ENCODE results near the gene LNX1.

Gene LNX1

GRCh38 chr4:53572600-53572994 lies 18.7 kb downstream of the LNX1 start:
- Mint-ChIP-seq H3K27me3 (peaks cover 2% of the 10 kb centered on the region), H3K4me1 (no peaks in the 10 kb centered on the region), H3K36me3 (ENCODE audit: low read depth) (no peaks in the 10 kb centered on the region), H3K4me3 (no peak overlapping the region), H3K27ac (no peak overlapping the region), H3K9me3 (no peaks in the 10 kb centered on the region)
- no peak for DNase-seq
- no peak for ATAC-seq

DNA sequence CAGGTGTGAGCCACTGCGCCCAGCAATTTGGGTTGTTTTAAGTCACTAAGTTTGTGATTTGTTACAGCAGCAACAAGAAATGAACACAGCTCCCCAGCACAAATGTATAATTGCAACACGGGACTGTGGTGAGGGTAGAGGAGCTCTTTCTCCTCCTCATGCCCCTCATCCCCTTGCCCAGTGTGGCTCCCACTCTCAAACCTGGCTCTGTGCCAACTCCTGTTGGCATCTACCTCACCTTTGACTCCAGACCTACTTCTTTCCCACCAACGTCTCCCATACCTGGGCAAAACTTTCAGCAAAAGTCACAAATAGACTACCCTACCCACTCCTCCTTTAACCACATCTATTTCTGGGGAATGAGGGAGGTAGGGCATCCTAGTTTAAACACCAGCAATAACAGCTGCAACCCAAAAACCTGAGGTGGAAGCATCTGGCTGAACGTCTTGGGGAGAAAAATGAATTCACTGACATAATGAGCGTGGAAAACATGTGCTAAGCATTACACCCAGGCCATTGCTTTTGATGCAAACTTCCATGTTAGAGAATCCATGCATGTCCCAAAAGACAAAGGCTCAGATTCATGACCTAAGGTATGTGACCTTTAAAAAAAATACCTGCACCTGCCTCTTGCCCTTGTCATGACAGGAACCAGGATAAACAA lies 19.2 kb downstream of the LNX1 start:
- Mint-ChIP-seq H3K4me1 (no peaks in the 10 kb centered on the region), H3K36me3 (ENCODE audit: low read depth) (no peaks in the 10 kb centered on the region), H3K4me3 (no peak overlapping the region), H3K27ac (no peak overlapping the region), H3K27me3 (peaks cover 2% of the 10 kb centered on the region), H3K9me3 (no peaks in the 10 kb centered on the region)
- ATAC-seq (no peak), DNase-seq (no peak)

DNA sequence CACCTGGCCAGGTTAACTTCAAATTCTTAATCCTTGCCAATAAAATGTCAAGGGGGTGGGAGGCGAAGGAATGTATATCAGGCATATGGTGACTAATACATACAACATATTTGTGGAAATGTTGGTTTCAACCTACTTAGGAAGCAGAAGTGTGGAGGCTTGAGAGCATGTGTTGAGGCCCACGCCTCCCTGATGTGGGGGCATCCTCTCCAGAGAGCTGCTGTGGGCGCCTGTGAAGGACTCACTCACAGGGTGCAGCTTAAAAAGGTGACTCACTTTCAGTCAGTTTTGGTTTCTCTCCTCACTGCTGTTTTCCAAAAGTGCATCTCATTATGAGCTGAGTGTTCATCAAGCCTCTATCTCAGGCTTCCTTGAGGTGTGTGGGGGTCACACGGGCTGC lies 27.5 kb downstream of the LNX1 start:
- no peaks in the 10 kb centered on the region for H3K27me3 Mint-ChIP-seq
- ATAC-seq = peak; percentile 99

GRCh38 chr4:53562409-53562808 lies 28.9 kb downstream of the LNX1 start:
- no peaks in the 10 kb centered on the region for H3K9me3 Mint-ChIP-seq
- H3K27me3 Mint-ChIP-seq = no peaks in the 10 kb centered on the region
- DNase-seq (no peak), ATAC-seq (no peak)
- H3K27ac Mint-ChIP-seq = no peak overlapping the region
- no peaks in the 10 kb centered on the region for H3K36me3 Mint-ChIP-seq (ENCODE audit: low read depth)
- no peaks in the 10 kb centered on the region for H3K4me1 Mint-ChIP-seq
- H3K4me3 Mint-ChIP-seq = no peak overlapping the region

More for the DNA sequence above, 27.5 kb downstream of the LNX1 start:
- no peaks in the 10 kb centered on the region for H3K9me3 Mint-ChIP-seq
- H3K27ac Mint-ChIP-seq = no peak overlapping the region
- H3K36me3 Mint-ChIP-seq (ENCODE audit: low read depth) = no peaks in the 10 kb centered on the region
- H3K4me3 Mint-ChIP-seq = no peak overlapping the region
- H3K4me1 Mint-ChIP-seq = no peaks in the 10 kb centered on the region
- DNase-seq = peak; percentile 15

DNA sequence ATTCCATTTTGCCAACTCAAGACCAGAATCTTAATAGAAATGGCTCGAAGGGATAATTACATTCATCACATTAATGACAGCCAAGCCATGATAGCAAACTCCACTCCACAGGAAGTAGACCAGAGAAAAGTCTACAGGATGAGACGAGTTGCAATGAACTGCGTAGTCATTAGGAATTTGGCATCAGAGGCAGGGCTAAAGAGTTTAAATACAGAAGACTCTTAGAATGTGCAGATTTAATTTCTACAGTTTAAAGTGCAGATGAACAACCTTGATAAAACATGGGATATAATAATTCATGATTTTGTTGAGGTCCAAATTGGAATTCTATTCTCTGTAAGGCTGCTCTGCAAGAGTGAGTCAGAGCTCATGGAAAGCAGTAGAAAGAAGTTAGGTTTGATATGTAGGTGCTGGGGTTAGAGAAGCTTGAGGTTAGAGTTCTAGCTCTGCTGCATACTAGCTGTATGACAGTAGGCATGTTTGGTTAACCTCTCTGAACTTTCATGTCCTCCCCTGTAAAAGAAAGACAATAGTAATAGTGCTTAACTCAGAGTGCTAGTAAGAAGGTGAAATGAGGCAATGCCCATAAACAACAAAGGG lies 32.2 kb downstream of the LNX1 start:
- H3K4me3 Mint-ChIP-seq = no peak overlapping the region
- H3K4me1 Mint-ChIP-seq = no peaks in the 10 kb centered on the region
- DNase-seq (no peak), ATAC-seq (no peak)
- H3K36me3 Mint-ChIP-seq (ENCODE audit: low read depth) = no peaks in the 10 kb centered on the region
- no peaks in the 10 kb centered on the region for H3K27me3 Mint-ChIP-seq
- H3K9me3 Mint-ChIP-seq = no peaks in the 10 kb centered on the region
- H3K27ac Mint-ChIP-seq = no peak overlapping the region

- no peaks in the 10 kb centered on the region for H3K27me3 Mint-ChIP-seq
- H3K4me3 Mint-ChIP-seq = no peak overlapping the region
- no peaks in the 10 kb centered on the region for H3K9me3 Mint-ChIP-seq
- H3K36me3 Mint-ChIP-seq (ENCODE audit: low read depth) = no peaks in the 10 kb centered on the region
- DNase-seq (no peak), ATAC-seq (no peak)
- no peak overlapping the region for H3K27ac Mint-ChIP-seq
- H3K4me1 Mint-ChIP-seq = no peaks in the 10 kb centered on the region
These were observed 33.1 kb downstream of the LNX1 start for GRCh38 chr4:53558065-53558801.

- H3K27ac Mint-ChIP-seq = no peak overlapping the region
- H3K4me1 Mint-ChIP-seq = no peaks in the 10 kb centered on the region
- H3K27me3 Mint-ChIP-seq = no peaks in the 10 kb centered on the region
- H3K4me3 Mint-ChIP-seq = no peak overlapping the region
- ATAC-seq (no peak), DNase-seq (no peak)
- no peaks in the 10 kb centered on the region for H3K36me3 Mint-ChIP-seq (ENCODE audit: low read depth)
- no peaks in the 10 kb centered on the region for H3K9me3 Mint-ChIP-seq
These were observed 33.6 kb downstream of the LNX1 start for GRCh38 chr4:53557669-53558064.

- DNase-seq (no peak), ATAC-seq (no peak)
- Mint-ChIP-seq H3K36me3 (ENCODE audit: low read depth) (no peaks in the 10 kb centered on the region), H3K4me1 (no peaks in the 10 kb centered on the region), H3K27ac (no peak overlapping the region), H3K27me3 (no peaks in the 10 kb centered on the region), H3K4me3 (no peak overlapping the region), H3K9me3 (no peaks in the 10 kb centered on the region)
These were observed 34.6 kb downstream of the LNX1 start for GRCh38 chr4:53556651-53557050.

DNA sequence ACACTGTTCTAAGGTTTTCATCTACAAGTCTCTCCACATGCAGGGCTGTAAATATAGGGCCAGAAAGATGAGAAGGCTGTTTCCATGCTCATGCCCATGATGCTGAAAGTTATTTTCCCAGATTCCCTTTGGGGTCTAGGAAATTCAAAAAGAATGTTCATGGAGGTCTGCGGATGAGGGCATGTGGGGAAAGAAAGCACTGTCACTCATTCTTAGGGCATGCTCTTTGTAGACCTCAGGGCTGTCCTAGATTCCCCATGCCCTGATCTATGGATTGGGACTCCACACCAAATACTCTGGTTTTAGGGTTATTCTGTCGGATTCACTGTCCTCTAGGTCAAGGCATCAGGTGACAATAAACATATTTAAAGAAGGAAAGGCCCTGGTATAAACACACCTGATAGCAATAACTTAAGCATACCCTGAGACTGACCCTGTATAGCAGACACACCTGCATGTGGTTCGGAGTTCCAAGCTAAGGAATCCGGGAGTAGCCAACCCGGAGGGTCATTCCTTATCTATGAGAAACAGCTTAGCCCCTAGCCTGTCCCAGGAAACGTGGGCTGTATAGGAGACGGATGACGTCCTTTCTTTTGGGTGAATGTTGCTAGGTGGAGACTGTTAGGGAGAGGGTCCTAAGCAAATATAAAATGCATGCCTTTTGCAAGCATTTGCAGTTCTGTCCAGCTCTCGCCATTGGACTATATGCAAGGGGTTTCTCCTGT lies 37.6 kb downstream of the LNX1 start:
- H3K27ac Mint-ChIP-seq = no peak overlapping the region
- DNase-seq (no peak), ATAC-seq (no peak)
- H3K27me3 Mint-ChIP-seq = no peaks in the 10 kb centered on the region
- no peak overlapping the region for H3K4me3 Mint-ChIP-seq
- H3K36me3 Mint-ChIP-seq (ENCODE audit: low read depth) = no peaks in the 10 kb centered on the region
- H3K4me1 Mint-ChIP-seq = no peaks in the 10 kb centered on the region
- H3K9me3 Mint-ChIP-seq = no peaks in the 10 kb centered on the region

- no peak overlapping the region for H3K4me3 Mint-ChIP-seq
- no peaks in the 10 kb centered on the region for H3K36me3 Mint-ChIP-seq (ENCODE audit: low read depth)
- ATAC-seq (no peak), DNase-seq (no peak)
- H3K27ac Mint-ChIP-seq = no peak overlapping the region
- H3K9me3 Mint-ChIP-seq = no peaks in the 10 kb centered on the region
- H3K4me1 Mint-ChIP-seq = no peaks in the 10 kb centered on the region
- H3K27me3 Mint-ChIP-seq = no peaks in the 10 kb centered on the region
These were observed 38.6 kb downstream of the LNX1 start for GRCh38 chr4:53552711-53553110.

DNA sequence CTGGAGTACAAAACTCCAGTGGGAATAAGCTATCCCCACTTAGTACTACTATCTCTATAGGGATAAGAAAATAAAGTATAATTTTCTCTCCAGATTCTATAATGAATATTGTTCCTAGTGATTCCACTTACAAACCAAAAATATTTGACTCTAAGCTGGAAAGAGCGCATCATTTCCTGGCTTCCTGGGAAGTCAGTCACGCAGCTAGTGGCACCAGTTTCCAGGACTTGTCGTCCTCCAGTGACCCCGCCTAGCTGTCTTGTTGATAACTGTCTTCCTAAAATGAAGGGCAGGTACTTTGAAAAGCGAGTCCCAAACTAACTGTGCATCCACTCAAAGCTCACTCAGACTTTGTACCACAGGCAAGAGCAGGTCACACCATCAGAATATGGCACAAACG lies 39.3 kb downstream of the LNX1 start:
- Mint-ChIP-seq H3K36me3 (ENCODE audit: low read depth) (no peaks in the 10 kb centered on the region), H3K4me1 (no peaks in the 10 kb centered on the region), H3K27me3 (peaks cover under 1% of the 10 kb centered on the region), H3K9me3 (no peaks in the 10 kb centered on the region), H3K4me3 (no peak overlapping the region), H3K27ac (no peak overlapping the region)
- ATAC-seq = no peak
- DNase-seq = no peak

GRCh38 chr4:53551281-53551864 lies 39.9 kb downstream of the LNX1 start:
- DNase-seq (no peak), ATAC-seq (no peak)
- Mint-ChIP-seq H3K4me1 (no peaks in the 10 kb centered on the region), H3K36me3 (ENCODE audit: low read depth) (no peaks in the 10 kb centered on the region), H3K4me3 (no peak overlapping the region), H3K27ac (no peak overlapping the region), H3K27me3 (peaks cover 2% of the 10 kb centered on the region), H3K9me3 (no peaks in the 10 kb centered on the region)

GRCh38 chr4:53548662-53549061 lies 42.6 kb downstream of the LNX1 start:
- ATAC-seq (no peak), DNase-seq (no peak)
- no peak overlapping the region for H3K4me3 Mint-ChIP-seq
- H3K36me3 Mint-ChIP-seq (ENCODE audit: low read depth) = no peaks in the 10 kb centered on the region
- H3K4me1 Mint-ChIP-seq = no peaks in the 10 kb centered on the region
- H3K27ac Mint-ChIP-seq = no peak overlapping the region
- no peaks in the 10 kb centered on the region for H3K9me3 Mint-ChIP-seq
- H3K27me3 Mint-ChIP-seq = peaks cover 5% of the 10 kb centered on the region

- DNase-seq = no peak
- no peaks in the 10 kb centered on the region for H3K4me1 Mint-ChIP-seq
- no peaks in the 10 kb centered on the region for H3K9me3 Mint-ChIP-seq
- peaks cover 5% of the 10 kb centered on the region for H3K27me3 Mint-ChIP-seq
- no peak for ATAC-seq
- H3K27ac Mint-ChIP-seq = no peak overlapping the region
- no peak overlapping the region for H3K4me3 Mint-ChIP-seq
- no peaks in the 10 kb centered on the region for H3K36me3 Mint-ChIP-seq (ENCODE audit: low read depth)
These were observed 43.3 kb downstream of the LNX1 start for GRCh38 chr4:53547983-53548382.
